GM12874 (cell line): ENCODE measurements around the gene SFT2D1.

Source experiments
- CTCF ChIP-seq: IDR thresholded peaks from 2 replicates; pipeline ENCODE4 v1.5.1; 2011; ENCODE audit warnings: low read depth, mild to moderate bottlenecking, control low read depth, low read length, moderate library complexity; ENCODE audit not compliant: insufficient read depth

SFT2D1 gene

GRCh38 chr6:166382933-166383801 lies 40.8 kb upstream of the SFT2D1 start, which contains the start of gene MPC1:
TSS of gene MPC1 (minus strand) at chr6:166382940. CDS start at chr6:166382876, 64 bp downstream.
- no peak for TF ChIP-seq CTCF

- no peak for TF ChIP-seq CTCF
These were observed 40.2 kb upstream of the SFT2D1 start for GRCh38 chr6:166382500-166382932.

- TF ChIP-seq CTCF = peak; percentile 94
These were observed 39.6 kb upstream of the SFT2D1 start for GRCh38 chr6:166381733-166382499.

GRCh38 chr6:166381381-166381732 lies 39.0 kb upstream of the SFT2D1 start:
- TF ChIP-seq CTCF = no peak

GRCh38 chr6:166379800-166380199 lies 37.5 kb upstream of the SFT2D1 start:
- TF ChIP-seq CTCF = no peak

GRCh38 chr6:166379103-166379586 lies 36.8 kb upstream of the SFT2D1 start:
- no peak for TF ChIP-seq CTCF

GRCh38 chr6:166377721-166378120 lies 35.4 kb upstream of the SFT2D1 start:
- no peak for TF ChIP-seq CTCF
